ENCODE results near the gene MGMT.

- TF ChIP-seq CTCF (IDR thresholded peaks at IDR 0.05) (no peak), PBX3 (IDR thresholded peaks at IDR 0.05) (no peak), RAD21 (IDR thresholded peaks at IDR 0.05; ENCODE audit: low read length) (no peak), YY1 (IDR thresholded peaks at IDR 0.05; ENCODE audit: low read depth) (no peak), NRF1 (IDR thresholded peaks at IDR 0.05; ENCODE audit: low read depth, low read length) (no peak), EP300 (IDR thresholded peaks at IDR 0.05; ENCODE audit: borderline replicate concordance in 1 of 2, low read depth in 1 of 2, low read length in 1 of 2) (no peak), EZH2phosphoT487 (IDR thresholded peaks at IDR 0.05; ENCODE audit: borderline replicate concordance, low read depth) (no peak), TAF1 (IDR thresholded peaks at IDR 0.05; ENCODE audit: borderline replicate concordance, low read depth, low read length) (no peak), RXRA (IDR thresholded peaks at IDR 0.05; ENCODE audit: borderline replicate concordance, low read depth) (no peak), SIN3A (IDR thresholded peaks at IDR 0.05; ENCODE audit: borderline replicate concordance, low read depth, low read length) (no peak), USF2 (IDR thresholded peaks at IDR 0.05; ENCODE audit: borderline replicate concordance, low read depth, low read length) (no peak)
- TF ChIP-seq, protein P1, sequence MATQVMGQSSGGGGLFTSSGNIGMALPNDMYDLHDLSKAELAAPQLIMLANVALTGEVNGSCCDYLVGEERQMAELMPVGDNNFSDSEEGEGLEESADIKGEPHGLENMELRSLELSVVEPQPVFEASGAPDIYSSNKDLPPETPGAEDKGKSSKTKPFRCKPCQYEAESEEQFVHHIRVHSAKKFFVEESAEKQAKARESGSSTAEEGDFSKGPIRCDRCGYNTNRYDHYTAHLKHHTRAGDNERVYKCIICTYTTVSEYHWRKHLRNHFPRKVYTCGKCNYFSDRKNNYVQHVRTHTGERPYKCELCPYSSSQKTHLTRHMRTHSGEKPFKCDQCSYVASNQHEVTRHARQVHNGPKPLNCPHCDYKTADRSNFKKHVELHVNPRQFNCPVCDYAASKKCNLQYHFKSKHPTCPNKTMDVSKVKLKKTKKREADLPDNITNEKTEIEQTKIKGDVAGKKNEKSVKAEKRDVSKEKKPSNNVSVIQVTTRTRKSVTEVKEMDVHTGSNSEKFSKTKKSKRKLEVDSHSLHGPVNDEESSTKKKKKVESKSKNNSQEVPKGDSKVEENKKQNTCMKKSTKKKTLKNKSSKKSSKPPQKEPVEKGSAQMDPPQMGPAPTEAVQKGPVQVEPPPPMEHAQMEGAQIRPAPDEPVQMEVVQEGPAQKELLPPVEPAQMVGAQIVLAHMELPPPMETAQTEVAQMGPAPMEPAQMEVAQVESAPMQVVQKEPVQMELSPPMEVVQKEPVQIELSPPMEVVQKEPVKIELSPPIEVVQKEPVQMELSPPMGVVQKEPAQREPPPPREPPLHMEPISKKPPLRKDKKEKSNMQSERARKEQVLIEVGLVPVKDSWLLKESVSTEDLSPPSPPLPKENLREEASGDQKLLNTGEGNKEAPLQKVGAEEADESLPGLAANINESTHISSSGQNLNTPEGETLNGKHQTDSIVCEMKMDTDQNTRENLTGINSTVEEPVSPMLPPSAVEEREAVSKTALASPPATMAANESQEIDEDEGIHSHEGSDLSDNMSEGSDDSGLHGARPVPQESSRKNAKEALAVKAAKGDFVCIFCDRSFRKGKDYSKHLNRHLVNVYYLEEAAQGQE (IDR thresholded peaks at IDR 0.05; ENCODE audit: low read depth, low read length): no peak
- TF ChIP-seq, protein P2, sequence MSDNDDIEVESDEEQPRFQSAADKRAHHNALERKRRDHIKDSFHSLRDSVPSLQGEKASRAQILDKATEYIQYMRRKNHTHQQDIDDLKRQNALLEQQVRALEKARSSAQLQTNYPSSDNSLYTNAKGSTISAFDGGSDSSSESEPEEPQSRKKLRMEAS (IDR thresholded peaks at IDR 0.05; ENCODE audit: low read depth): no peak
Measured at GRCh38 chr10:129531969-129532660, 65.1 kb downstream of the MGMT start.

Measured in SK-N-SH (cell line).